Heart right ventricle (tissue), 16 donors: ENCODE results near the gene DGKH. TPM values are rescaled to one million over a fixed set of nuclear protein-coding genes. Genes with fewer than 3 reads are reported as not detected.
A peak's percentile ranks its signal among the peaks of the same experiment; 100 is the strongest.

Experiments used
- ATAC-seq, 8 donors: fragments of 200-7000 bp; cut with Tn5 transposase; one replicate each; pipeline ENCODE4 v1.9.1; 2020; ENCODE audit warnings: mild to moderate bottlenecking in 8 of 8, moderate library complexity in 8 of 8, moderate number of reproducible peaks in 1 of 8
- DNase-seq, 2 donors: peaks; one replicate each; pipeline ENCODE4 v3.0.0-alpha.2; 2020
- H3K27ac ChIP-seq, 10 donors: fragments of 200-600 bp; sonication (generic) in 2 of 10; one replicate each; pipeline versions ENCODE4 v1.5.0 to v1.8.0; 2020 to 2022; ENCODE audit warnings: mild to moderate bottlenecking in 3 of 10
- H3K27me3 ChIP-seq, 7 donors: fragments of 200-600 bp; one replicate each; pipeline ENCODE4 v1.8.0; 2021 to 2022; ENCODE audit warnings: mild to moderate bottlenecking in 2 of 7
- H3K36me3 ChIP-seq, 9 donors: fragments of 200-600 bp; sonication (generic) in 1 of 9; one replicate each; pipeline versions ENCODE4 v1.5.0 to v1.8.0; 2020 to 2022; ENCODE audit warnings: mild to moderate bottlenecking in 2 of 9
- H3K4me1 ChIP-seq, 9 donors: fragments of 200-600 bp; sonication (generic) in 1 of 9; one replicate each; pipeline versions ENCODE4 v1.5.0 to v1.8.0; 2020 to 2022; ENCODE audit warnings: mild to moderate bottlenecking in 4 of 9
- H3K4me3 ChIP-seq, 10 donors: fragments of 200-600 bp; sonication (generic) in 2 of 10; one replicate each; pipeline versions ENCODE4 v1.5.0 to v1.8.0; 2020 to 2022; ENCODE audit warnings: mild to moderate bottlenecking in 7 of 10, moderate library complexity in 2 of 10
- H3K9me3 ChIP-seq, 11 donors: fragments of 200-600 bp in 10 of 11; sonication (generic) in 2 of 11; one replicate each; pipeline versions ENCODE4 v1.5.0 to v1.8.0; 2013 to 2022; ENCODE audit warnings: mild to moderate bottlenecking in 2 of 11, control low read depth in 1 of 11, moderate library complexity in 1 of 11
- CTCF ChIP-seq, 9 donors: fragments of 200-600 bp; sonication (generic) in 2 of 9; IDR thresholded peaks; one replicate each; pipeline versions ENCODE4 v1.5.0 to v1.8.0; 2021 to 2022; ENCODE audit warnings: antibody characterized with exemption in 9 of 9, mild to moderate bottlenecking in 5 of 9, moderate library complexity in 1 of 9
- WGBS, 2 donors: extraction: QIAGEN DNeasy Blood & Tissue Kit; methylation state at CpG; one replicate each; pipeline ENCODE4 v1.1.7; 2013; ENCODE audit warnings: inconsistent platforms in 1 of 2; 5-methylcytosine and 5-hydroxymethylcytosine counted together
- intact Hi-C, 10 donors: fragments of 100-400 bp; cut with DNase I; formaldehyde crosslinking; loops; one replicate each; pipeline versions ENCODE4 v1.11.1 to v1.14.2; 2022
- polyA plus RNA-seq, 2 donors: library from polyadenylated mRNA; stranded (reverse); fragments of 200-250 nt; gene quantifications; one replicate each; pipeline ENCODE4 v1.2.3, GENCODE V29; 2013
- total RNA-seq, 10 donors: library from RNA; stranded (reverse); fragmentation: NEBNext Ultra II Directional in 3 of 10; extraction: Animal tissue kit (Norgen Biotek cat#: 25700) in 3 of 10; gene quantifications; one replicate each; pipeline versions ENCODE4 v1.2.1 to v1.2.4, GENCODE V29; 2021 to 2023
- donor health status: Arrhythmogenic right ventricular cardiomyopathy.
- donor health status: ischemic (EF 13 %, LVEDD 7.1; RV severe dilation, severe dysfunction).
- donor health status: healthy with polysubstance abuse.
- donor health status: DM: no; HTN: yes; CAD: no.
- donor health status: DM: no; HTN: no; CAD: no.
- donor health status: ischemic (EF 25% LVEDD 6.9; RV normal size, moderate dysfunction).
- donor health status: ischemic (EF 25% LVEDD 5.7; RV mildly dilated, moderate dysfunction).
- donor health status: healthy.
- donor health status: DM: yes; HTN: yes; CAD: no.
- donor health status: Ischemic cardiomyopathy.
- donor health status: ischemic (EF 35%, LVEDD 5.7; RV mildly dilated, moderate dysfunction).
- donor health status: nonischemic (EF 11% LVEDD 7.7; RV severe dilation, severe dysfunction).
- donor health status: DM: yes; HTN: yes; CAD: no.
- donor health status: PGD.
- donor health status: ischemic (EF 29% LVEDD 5.4; RV normal size, mild dysfunction).
- donor health status: nonischemic (EF 23%, LVEDD 6.1; RV moderate dilation, normal function).

The DGKH gene
- total and polyA plus RNA-seq, 12 donors = 1.2 to 11.0 (median 7.2) TPM

GRCh38 chr13:42041011-42041683 is 7.3 kb upstream of the DGKH start:
- DNase-seq = peak; percentile 51 to 63
- peaks cover 0 to 27% (median 17%) of the 10 kb centered on the region in 9 donors for H3K4me1 ChIP-seq
- no peaks in the 10 kb centered on the region for H3K9me3 ChIP-seq
- no peaks in the 10 kb centered on the region for H3K27me3 ChIP-seq
- H3K36me3 ChIP-seq = no peaks in the 10 kb centered on the region
- intact Hi-C loops = loop anchor here in 6 of 10 donors (5.0 to 10.0 kb wide), 7 partner anchors 64 to 376 kb away; partner anchors contain the start of gene VWA8 (in 2 of the 6)
- H3K4me3 ChIP-seq = peak overlapping the region; percentile 65 to 96 (median 90)
- no peak for TF ChIP-seq CTCF (IDR thresholded peaks at IDR 0.05)
- peak; percentile 10 to 51 (median 27) for ATAC-seq
- peak overlapping the region; percentile 78 to 99 (median 97) for H3K27ac ChIP-seq
- WGBS, 2 donors = 0% methylated on average over 48 to 58 of the region's 58 CpGs

- WGBS, 2 donors = 1 to 2% methylated on average over 16 of the region's 16 CpGs
- ATAC-seq = peak; percentile 19 to 75 (median 56)
Measured at GRCh38 chr13:42041684-42042035, 6.8 kb upstream of the DGKH start.

GRCh38 chr13:42043676-42044075 is 4.8 kb upstream of the DGKH start:
- DNase-seq = no peak
- Histone ChIP-seq H3K36me3 (no peaks in the 10 kb centered on the region), H3K4me3 (no peak overlapping the region), H3K27me3 (peaks cover 0 to 12% (median 0%) of the 10 kb centered on the region in 7 donors), H3K27ac (no peak overlapping the region), H3K9me3 (no peaks in the 10 kb centered on the region), H3K4me1 (peaks cover 0 to 38% (median 24%) of the 10 kb centered on the region in 9 donors)
- no peak for ATAC-seq
- WGBS, 2 donors = 88 to 100% methylated on average over 5 of the region's 5 CpGs
- intact Hi-C loops = loop anchor here in 6 of 10 donors (5.0 to 10.0 kb wide), 7 partner anchors 61 to 379 kb away; partner anchors contain the start of gene VWA8 (in 2 of the 6)
- TF ChIP-seq CTCF (IDR thresholded peaks at IDR 0.05) = no peak

More at GRCh38 chr13:42041684-42042035, 6.8 kb upstream of the DGKH start:
- peak in 8 of 9 donors; percentile 11 to 68 (median 49) for TF ChIP-seq CTCF (IDR thresholded peaks at IDR 0.05)
- no peaks in the 10 kb centered on the region for H3K27me3 ChIP-seq
- H3K9me3 ChIP-seq = no peaks in the 10 kb centered on the region
- H3K27ac ChIP-seq = peak overlapping the region in 9 of 10 donors; percentile 78 to 99 (median 97)
- H3K4me3 ChIP-seq = peak overlapping the region; percentile 65 to 96 (median 90)
- peak; percentile 37 to 65 for DNase-seq
- peaks cover 0 to 30% (median 17%) of the 10 kb centered on the region in 9 donors for H3K4me1 ChIP-seq
- intact Hi-C loops = loop anchor here in 6 of 10 donors (5.0 to 10.0 kb wide), 7 partner anchors 63 to 377 kb away; partner anchors contain the start of gene VWA8 (in 2 of the 6)
- no peaks in the 10 kb centered on the region for H3K36me3 ChIP-seq

GRCh38 chr13:42046448-42046847 is 2.0 kb upstream of the DGKH start:
- WGBS, 2 donors = 88 to 93% methylated on average over 4 of the region's 4 CpGs
- no peak for TF ChIP-seq CTCF (IDR thresholded peaks at IDR 0.05)
- H3K27ac ChIP-seq = no peak overlapping the region
- H3K4me1 ChIP-seq = peaks cover 0 to 41% (median 25%) of the 10 kb centered on the region in 9 donors
- ATAC-seq = no peak
- no peak for DNase-seq
- no peak overlapping the region for H3K4me3 ChIP-seq
- intact Hi-C loops = loop anchor here in 6 of 10 donors (5.0 to 10.0 kb wide), 7 partner anchors 36 to 382 kb away; no protein-coding TSS in a partner anchor
- H3K36me3 ChIP-seq = no peaks in the 10 kb centered on the region
- H3K27me3 ChIP-seq = peaks cover 0 to 12% (median 0%) of the 10 kb centered on the region in 7 donors
- H3K9me3 ChIP-seq = no peaks in the 10 kb centered on the region
